Stimulated activated CD8-positive, alpha-beta memory T cell treated with anti-CD3 and anti-CD28 coated beads, Interleukin-2, amount 100 ng/mL, for 1 hour (primary cell): Measurements from ENCODE around the gene POTEG.
"Not testable (repeated sequence)": the region's sequence is repeated elsewhere in the genome, so short reads cannot be mapped to it uniquely, and the experiment has no call there.

ENCODE experiments used
- DNase-seq, 2 donors: peaks; one replicate each; pipeline ENCODE4 v3.0.0-alpha.2; 2020; ENCODE audit warnings: low read depth in 2 of 2

The POTEG gene

DNA sequence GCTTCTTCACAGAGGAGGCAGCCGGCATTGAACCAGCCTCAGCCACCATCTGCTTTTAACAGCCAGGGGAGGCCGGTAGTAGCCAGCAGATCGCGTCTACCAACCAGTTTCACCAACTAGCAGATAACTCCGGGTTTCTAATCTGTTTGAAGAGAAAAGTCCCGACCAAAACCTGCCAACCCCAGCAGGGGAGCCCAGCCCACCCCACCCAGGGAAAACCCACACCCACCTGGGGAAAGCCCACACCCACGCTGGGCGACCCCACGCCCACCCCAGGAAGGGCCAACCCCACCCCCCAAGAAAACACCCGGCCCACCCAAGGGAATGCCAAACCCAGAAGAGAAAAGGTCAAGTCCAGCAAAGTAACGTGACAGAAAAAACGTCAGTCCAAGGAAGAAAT lies at the start of gene POTEG:
TSS of gene POTEG (minus strand) at position 101 of the 400 bp plus-strand sequence. CDS start at position 49, 52 bp downstream.
- DNase-seq: not testable (repeated sequence)

DNA sequence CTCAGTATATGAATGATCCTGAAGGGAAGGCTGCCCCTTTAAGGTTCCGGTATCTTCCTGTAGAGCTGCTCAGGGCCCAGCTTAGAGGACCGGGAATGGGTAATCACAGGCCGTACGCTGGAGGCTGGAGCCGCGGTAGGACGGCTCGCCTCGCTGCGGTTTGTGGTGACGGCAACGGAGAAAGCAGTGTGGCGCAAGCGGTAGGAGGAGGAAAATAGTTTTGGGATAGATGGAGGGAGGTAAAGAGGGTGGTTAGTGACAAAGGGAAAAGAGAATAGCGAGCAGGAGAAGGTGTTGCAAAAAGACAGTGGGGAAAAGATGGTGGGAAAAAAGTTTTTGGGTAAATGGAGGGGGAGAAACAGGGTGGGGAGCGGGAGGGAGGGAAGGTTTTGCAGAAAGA lies 48.0 kb upstream of the POTEG start:
- DNase-seq: not testable (repeated sequence)

- DNase-seq: not testable (repeated sequence)
Measured at GRCh38 chr14:19481421-19481820, 47.3 kb upstream of the POTEG start.

GRCh38 chr14:19480491-19480890 lies 46.4 kb upstream of the POTEG start:
- not testable (repeated sequence) for DNase-seq

DNA sequence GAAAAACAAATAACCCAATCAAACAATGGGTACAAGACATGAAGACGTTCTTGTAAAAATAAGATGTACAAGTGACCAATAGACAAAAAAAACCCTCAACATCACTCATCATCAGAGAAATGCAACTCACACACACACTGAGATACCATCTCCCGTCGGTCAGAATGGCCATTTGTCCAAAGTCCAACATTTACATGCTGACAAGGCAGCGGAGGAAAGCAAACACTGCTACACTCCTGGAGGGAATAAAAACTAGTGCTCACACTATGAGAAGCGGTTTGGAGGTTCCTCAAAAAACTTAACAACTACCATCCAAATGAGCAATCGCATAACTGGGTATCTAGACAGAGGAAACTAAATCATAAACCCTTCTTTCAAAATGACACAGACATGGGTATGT lies 11.6 kb upstream of the POTEG start:
- DNase-seq: not testable (repeated sequence)

DNA sequence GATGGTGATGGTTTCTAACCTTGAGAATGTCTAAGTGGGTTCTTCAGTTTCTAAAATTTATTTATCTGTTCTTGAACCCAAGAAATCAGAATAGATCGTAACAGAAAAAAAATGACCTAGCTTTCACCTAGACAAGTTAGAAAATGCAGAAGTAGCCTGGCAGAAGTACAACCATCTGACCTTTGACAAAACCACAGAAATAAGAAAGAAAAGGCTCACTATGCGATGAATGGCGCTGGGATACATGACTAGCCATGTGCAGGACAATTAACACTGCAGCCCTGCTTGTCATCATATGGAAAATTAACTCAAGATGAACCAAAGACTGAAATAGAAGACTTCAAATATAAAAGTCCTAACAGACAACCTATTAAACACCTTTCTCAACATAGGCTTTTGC lies 5.7 kb upstream of the POTEG start:
- not testable (repeated sequence) for DNase-seq

GRCh38 chr14:19439219-19439618 lies 5.1 kb upstream of the POTEG start:
- DNase-seq: not testable (repeated sequence)

DNA sequence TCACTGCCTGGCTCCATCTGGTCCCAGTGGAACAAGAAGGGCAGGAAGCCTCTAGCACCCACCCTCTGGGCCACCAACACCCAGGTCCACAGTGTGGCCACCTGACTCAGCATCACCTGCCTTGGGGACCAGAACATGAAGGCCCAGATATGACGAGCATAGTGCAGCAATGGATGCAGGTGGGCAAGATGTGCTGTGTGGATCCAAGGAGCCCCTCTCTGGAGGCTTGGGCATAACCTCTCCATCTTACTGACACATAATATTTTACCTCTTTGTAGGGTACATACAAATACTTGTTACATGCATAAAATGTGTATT lies 2.9 kb upstream of the POTEG start:
- not testable (repeated sequence) for DNase-seq

- DNase-seq: not testable (repeated sequence)
Measured at GRCh38 chr14:19436311-19437125, 2.4 kb upstream of the POTEG start.

- not testable (repeated sequence) for DNase-seq
Measured at GRCh38 chr14:19435852-19436251, 1.7 kb upstream of the POTEG start.

GRCh38 chr14:19434891-19435290 lies 750 bp upstream of the POTEG start:
- DNase-seq: not testable (repeated sequence)

GRCh38 chr14:19433765-19434164 lies 376 bp downstream of the POTEG start:
- not testable (repeated sequence) for DNase-seq

DNA sequence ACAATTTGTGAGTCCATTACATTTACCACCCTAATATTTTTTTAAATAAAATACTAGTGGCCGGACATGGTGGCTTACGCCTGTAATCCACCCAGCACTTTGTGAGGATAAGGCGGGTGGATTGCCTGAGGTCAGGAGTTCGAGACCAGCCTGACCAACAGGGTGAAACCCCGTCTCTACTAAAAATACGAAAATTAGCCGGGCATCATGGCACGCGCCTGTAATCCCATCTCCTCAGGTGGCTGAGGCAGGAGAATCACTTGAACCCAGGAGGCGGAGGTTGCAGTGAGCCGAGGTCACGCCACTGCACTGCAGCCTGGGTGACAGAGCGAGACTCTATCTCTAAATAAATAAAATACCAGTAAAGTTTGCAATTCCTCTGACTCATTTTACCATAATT lies 25.6 kb downstream of the POTEG start:
- not testable (repeated sequence) for DNase-seq

DNA sequence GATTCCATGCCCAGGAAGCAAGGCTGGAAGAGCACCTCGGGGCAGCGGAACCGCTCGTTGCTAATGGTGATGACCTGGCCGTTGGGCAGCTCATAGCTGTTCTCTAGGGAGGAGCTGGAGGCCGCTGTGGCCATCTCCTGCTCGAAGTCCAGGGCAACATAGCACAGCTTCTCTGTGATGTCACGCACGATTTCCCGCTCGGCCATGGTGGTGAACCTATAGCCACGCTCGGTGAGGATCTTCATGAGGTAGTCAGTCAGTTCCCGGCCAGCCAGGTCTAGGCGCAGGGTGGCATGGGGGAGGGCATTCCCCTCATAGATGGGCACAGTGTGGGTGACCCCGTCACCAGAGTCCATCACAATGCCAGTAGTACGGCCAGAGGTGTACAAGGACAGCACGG lies 32.0 kb downstream of the POTEG start:
- not testable (repeated sequence) for DNase-seq

DNA sequence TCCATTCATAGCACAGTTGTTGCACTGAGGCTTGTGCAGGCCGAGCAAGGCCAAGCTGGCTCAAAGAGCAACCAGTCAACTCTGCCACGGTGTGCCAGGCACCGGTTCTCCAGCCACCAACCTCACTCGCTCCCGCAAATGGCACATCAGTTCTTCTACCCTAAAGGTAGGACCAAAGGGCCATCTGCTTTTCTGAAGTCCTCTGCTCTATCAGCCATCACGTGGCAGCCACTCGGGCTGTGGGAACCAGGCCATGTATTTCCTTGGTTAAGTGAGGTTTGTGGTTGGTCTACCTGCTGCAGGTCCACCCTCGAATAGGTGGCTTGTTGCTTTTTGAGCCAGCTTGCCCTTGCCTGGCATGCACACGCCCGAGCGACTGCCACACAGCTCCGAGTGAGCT lies 39.4 kb downstream of the POTEG start:
- DNase-seq: not testable (repeated sequence)

DNA sequence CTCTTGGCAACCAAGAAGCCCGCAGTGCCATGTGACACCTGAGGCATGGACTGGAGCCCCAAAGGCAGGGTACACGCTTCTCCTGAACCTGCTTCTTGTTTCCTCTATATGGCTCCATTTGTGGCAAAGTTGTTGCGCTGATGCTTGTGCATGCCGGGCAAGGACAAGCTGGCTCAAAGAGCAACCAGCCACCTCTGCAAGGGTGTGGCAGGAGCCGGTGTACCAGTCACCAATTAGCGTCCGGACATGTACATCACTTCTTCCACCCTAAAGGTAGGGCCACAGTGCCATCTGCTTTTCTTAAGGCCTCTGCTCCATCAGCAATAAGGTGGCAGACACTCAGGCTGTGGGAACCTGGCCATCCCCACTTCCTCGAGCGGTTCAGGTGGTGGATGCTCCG lies 43.9 kb downstream of the POTEG start:
- not testable (repeated sequence) for DNase-seq

GRCh38 chr14:19388741-19389140 lies 45.4 kb downstream of the POTEG start:
- not testable (repeated sequence) for DNase-seq

GRCh38 chr14:19386996-19387395 lies 47.1 kb downstream of the POTEG start:
- not testable (repeated sequence) for DNase-seq

GRCh38 chr14:19386309-19386708 lies 47.8 kb downstream of the POTEG start:
- DNase-seq: not testable (repeated sequence)

GRCh38 chr14:19384088-19384781 lies 49.9 kb downstream of the POTEG start:
- DNase-seq: not testable (repeated sequence)

DNA sequence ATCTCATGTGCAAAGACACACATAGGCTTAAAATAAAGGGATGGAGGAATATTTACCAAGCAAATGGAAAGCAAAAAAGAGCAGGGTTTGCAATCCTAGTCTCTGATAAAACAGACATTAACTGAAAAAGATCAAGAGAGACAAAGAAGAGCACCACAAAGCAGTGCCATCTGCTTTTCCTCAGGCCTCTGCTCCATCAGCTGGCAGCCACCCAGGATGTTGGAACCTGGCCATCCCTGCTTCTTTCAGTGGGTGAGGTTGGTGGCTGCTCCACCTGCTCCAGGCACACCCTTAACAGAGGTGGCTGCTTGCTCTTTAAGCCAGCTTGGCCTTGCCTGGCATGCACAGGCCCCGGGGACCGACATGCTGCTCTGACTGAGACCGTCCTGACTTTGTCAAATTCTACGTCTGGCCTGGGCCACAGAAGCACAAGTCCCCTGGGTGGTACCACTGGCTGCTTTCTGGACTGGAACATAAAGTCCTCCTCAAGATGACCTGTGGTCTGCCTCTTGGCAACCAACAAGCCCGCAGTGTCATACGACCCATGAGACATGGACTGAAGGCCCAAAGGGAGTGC lies 51.0 kb downstream of the POTEG start:
- DNase-seq: not testable (repeated sequence)

DNA sequence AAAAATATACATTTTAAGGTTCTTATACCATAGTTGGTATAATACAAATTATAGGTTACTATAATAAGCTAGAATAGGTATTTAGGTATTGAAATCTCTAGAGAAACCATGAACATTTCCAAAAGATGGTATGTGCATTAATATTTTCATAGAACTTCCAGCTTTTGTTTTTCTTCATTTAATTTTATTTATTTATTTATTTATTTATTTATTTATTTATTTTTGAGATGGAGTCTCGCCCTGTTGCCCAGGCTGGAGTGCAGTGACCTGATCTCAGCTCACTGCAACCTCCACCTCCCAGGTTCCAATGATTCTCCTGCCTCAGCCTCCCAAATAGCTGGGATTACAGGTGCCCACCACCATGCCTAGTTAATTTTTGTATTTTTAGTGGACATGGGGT lies 54.0 kb downstream of the POTEG start:
- DNase-seq: not testable (repeated sequence)
